ENCODE data around the gene LGR6.

Gene LGR6

DNA sequence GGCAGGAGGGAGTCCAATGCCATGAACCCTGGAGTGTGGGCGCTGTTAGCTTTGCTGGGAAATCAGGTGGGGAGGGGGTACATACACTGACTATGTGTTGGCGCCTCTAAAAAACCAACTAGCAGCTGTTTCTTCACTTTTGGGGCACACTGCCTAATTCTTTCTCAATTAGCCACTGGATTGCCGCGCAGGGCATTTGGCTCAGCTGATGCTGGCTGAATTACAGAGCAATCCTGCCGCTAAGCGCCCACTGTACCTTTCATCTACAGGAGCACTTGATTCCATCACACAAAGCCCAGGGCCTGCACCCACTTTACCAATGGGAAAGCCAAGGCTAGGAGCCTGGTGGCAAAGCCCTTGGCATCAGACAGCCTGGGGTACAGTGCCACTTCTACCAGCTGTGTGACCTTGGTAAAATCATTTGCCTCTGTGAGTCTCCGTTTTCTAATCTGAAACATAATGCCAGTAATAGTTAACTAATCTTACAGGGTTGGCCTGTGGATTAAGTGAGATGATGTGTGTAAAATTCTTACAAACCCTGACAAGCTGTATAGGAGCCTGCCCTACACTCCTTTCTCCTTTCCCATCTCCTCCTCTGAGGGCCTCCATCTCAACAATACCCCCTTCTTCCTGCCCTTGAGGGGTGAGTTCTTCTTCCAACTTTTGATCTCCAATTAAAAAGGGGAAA, 89.1 kb downstream of the LGR6 start:
- Histone ChIP-seq H3K27me3 (ENCODE audit: control insufficient read depth, insufficient read depth, low read length) (no peaks in the 10 kb centered on the region), H3K36me3 (ENCODE audit: control insufficient read depth, insufficient read depth, low read length) (no peaks in the 10 kb centered on the region), H3K4me1 (ENCODE audit: control insufficient read depth, insufficient read depth, low read length) (peaks cover 12% of the 10 kb centered on the region), H3K4me3 (ENCODE audit: low read depth, low read length) (no peak overlapping the region), H3K9me3 (ENCODE audit: control insufficient read depth, insufficient read depth, low read length) (no peaks in the 10 kb centered on the region), H3K27ac (ENCODE audit: low read depth, low read length) (no peak overlapping the region), H3K9ac (ENCODE audit: low read depth, low read length) (no peak overlapping the region)

DNA sequence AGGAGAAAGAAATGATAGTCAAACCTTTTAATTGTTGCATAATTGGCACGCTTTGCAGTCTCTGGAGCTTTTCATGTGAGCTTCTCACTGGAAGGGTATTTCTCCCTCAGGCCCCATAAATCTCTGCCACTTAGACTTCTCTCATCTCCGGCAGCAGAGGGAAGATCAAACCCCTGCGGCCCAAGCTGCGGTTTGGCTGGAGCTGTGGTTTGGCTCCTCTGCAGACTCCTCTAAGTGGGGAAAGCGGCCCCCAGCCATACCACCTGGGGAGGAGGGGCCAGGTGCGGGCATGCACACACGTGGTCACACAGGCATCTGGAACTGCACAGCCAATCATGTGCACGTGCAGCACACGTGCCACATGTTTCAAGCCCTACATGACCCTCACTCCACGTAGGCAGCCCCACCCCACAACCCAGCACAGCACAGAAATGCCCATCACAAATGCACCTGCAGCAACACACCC, 89.8 kb downstream of the LGR6 start:
- Histone ChIP-seq H3K27ac (ENCODE audit: low read depth, low read length) (no peak overlapping the region), H3K9me3 (ENCODE audit: control insufficient read depth, insufficient read depth, low read length) (no peaks in the 10 kb centered on the region), H3K27me3 (ENCODE audit: control insufficient read depth, insufficient read depth, low read length) (no peaks in the 10 kb centered on the region), H3K4me1 (ENCODE audit: control insufficient read depth, insufficient read depth, low read length) (peaks cover 12% of the 10 kb centered on the region), H3K9ac (ENCODE audit: low read depth, low read length) (no peak overlapping the region), H3K4me3 (ENCODE audit: low read depth, low read length) (no peak overlapping the region), H3K36me3 (ENCODE audit: control insufficient read depth, insufficient read depth, low read length) (no peaks in the 10 kb centered on the region)

DNA sequence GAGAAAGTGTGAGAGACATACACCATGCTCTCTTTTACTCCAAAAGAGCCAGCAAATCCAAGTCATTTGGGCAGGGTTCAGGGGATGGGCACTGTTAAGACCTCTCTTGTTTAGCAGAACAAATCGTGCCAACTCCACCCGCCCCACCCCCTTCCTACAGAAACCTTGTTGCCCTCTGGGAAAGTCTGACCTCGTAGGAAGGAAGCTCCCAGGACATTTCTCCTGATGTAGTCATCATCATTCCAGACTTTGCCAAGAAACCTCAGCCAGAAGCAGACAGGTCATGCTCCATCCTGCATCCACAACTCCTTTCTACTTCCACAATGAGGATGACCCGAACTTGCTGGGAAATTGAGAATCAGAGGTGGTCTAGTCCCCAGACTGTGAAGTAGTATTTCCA, 90.4 kb downstream of the LGR6 start:
- H3K27me3 ChIP-seq (ENCODE audit: control insufficient read depth, insufficient read depth, low read length): no peaks in the 10 kb centered on the region
- no peak overlapping the region for H3K9ac ChIP-seq (ENCODE audit: low read depth, low read length)

DNA sequence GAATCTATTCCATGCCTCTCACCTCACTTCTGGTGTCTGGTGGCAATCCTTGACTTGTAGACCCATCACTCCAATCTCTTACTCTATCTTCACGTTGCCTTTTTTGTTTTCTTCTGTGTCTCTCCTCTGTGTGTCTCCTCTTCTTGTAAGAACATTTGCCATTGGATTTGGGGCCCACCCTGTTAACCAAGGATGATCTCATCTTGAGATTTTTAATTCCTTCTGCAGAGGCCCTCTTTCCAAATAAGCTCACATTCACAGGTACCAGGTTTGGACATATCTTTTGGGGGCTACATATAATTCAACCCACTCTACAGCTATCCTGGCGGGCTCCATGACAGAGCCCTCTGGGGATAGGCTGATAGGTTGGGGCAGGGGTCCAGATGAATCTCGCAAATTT, 92.3 kb downstream of the LGR6 start:
- H3K9me3 ChIP-seq (ENCODE audit: control insufficient read depth, insufficient read depth, low read length): no peaks in the 10 kb centered on the region
- H3K9ac ChIP-seq (ENCODE audit: low read depth, low read length): no peak overlapping the region
- no peak overlapping the region for H3K4me3 ChIP-seq (ENCODE audit: low read depth, low read length)
- no peak overlapping the region for H3K27ac ChIP-seq (ENCODE audit: low read depth, low read length)
- H3K4me1 ChIP-seq (ENCODE audit: control insufficient read depth, insufficient read depth, low read length): peaks cover 5% of the 10 kb centered on the region
- H3K36me3 ChIP-seq (ENCODE audit: control insufficient read depth, insufficient read depth, low read length): no peaks in the 10 kb centered on the region
- H3K27me3 ChIP-seq (ENCODE audit: control insufficient read depth, insufficient read depth, low read length): no peaks in the 10 kb centered on the region

More for the DNA sequence above, 90.4 kb downstream of the LGR6 start:
- Histone ChIP-seq H3K27ac (ENCODE audit: low read depth, low read length) (no peak overlapping the region), H3K4me1 (ENCODE audit: control insufficient read depth, insufficient read depth, low read length) (peaks cover 12% of the 10 kb centered on the region), H3K36me3 (ENCODE audit: control insufficient read depth, insufficient read depth, low read length) (no peaks in the 10 kb centered on the region), H3K9me3 (ENCODE audit: control insufficient read depth, insufficient read depth, low read length) (no peaks in the 10 kb centered on the region), H3K4me3 (ENCODE audit: low read depth, low read length) (no peak overlapping the region)

DNA sequence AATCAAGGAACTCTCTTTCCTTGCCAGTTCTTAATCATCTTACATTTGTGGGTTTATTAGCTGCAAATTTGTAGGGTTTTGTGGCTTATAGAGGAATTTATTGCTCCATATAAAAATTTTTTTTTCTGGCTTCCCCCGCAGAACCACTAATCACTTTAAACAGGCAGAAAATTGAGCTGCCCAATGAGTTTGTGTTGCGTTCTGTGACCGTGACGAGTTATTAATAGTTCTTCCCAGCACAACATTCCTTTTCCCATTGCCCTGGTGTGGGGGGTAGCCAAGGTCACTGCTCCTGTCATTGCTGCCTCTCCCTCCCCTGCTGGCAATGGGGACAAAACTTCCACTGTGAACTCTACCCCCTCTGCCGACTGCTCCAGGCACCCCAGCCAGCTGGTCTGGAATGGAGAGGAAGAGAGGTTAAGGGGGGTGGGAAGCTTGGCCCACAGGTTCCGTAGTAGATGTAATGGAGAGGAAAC, 93.1 kb downstream of the LGR6 start:
- H3K4me1 ChIP-seq (ENCODE audit: control insufficient read depth, insufficient read depth, low read length): no peaks in the 10 kb centered on the region; the same call in 1 of the 2 replicates
- H3K27ac ChIP-seq (ENCODE audit: low read depth, low read length): no peak overlapping the region
- H3K9ac ChIP-seq (ENCODE audit: low read depth, low read length): no peak overlapping the region
- H3K36me3 ChIP-seq (ENCODE audit: control insufficient read depth, insufficient read depth, low read length): no peaks in the 10 kb centered on the region
- no peak overlapping the region for H3K4me3 ChIP-seq (ENCODE audit: low read depth, low read length)
- H3K9me3 ChIP-seq (ENCODE audit: control insufficient read depth, insufficient read depth, low read length): no peaks in the 10 kb centered on the region
- H3K27me3 ChIP-seq (ENCODE audit: control insufficient read depth, insufficient read depth, low read length): no peaks in the 10 kb centered on the region

DNA sequence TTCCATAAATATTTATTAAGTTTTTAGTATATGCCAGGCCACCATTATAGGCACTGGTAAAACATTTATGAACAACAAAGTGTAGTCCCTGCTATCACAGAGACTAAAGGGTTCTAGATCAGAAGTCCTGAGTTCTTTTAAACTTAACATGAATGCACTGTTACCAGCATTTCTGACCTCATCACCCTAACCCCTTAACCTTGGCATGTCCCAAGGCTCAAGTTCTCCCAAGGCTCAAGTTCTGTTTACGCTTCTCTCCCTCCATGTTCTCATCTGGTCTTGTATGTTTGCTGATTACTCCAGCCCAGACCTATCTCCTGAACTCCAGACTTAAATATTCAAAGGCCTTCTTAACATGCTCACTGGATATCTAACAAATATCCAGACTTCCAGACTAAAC, 93.6 kb downstream of the LGR6 start:
- no peak overlapping the region for H3K4me3 ChIP-seq (ENCODE audit: low read depth, low read length)
- H3K36me3 ChIP-seq (ENCODE audit: control insufficient read depth, insufficient read depth, low read length): no peaks in the 10 kb centered on the region
- no peaks in the 10 kb centered on the region for H3K4me1 ChIP-seq (ENCODE audit: control insufficient read depth, insufficient read depth, low read length)
- H3K27me3 ChIP-seq (ENCODE audit: control insufficient read depth, insufficient read depth, low read length): no peaks in the 10 kb centered on the region
- H3K9me3 ChIP-seq (ENCODE audit: control insufficient read depth, insufficient read depth, low read length): no peaks in the 10 kb centered on the region
- H3K27ac ChIP-seq (ENCODE audit: low read depth, low read length): no peak overlapping the region
- H3K9ac ChIP-seq (ENCODE audit: low read depth, low read length): no peak overlapping the region

DNA sequence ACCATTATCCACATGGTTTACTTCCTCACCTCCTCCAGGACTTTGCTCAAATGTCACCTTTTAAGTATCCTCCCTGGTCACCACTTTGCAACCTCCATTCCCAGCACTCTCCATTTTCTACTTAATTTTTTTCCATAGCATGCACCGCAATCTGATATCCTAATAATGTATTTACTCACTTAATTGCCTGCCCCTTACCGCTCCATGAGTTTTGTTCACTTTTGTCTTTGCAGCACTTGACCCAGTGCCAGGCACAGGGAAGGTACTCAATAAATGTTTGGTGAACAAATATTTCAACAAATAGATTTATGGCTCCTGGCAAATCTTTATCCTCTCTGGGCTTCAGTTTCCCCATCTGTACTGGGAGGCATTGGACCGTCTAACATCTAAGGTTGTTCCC, 94.6 kb downstream of the LGR6 start:
- Histone ChIP-seq H3K4me3 (ENCODE audit: low read depth, low read length) (no peak overlapping the region), H3K4me1 (ENCODE audit: control insufficient read depth, insufficient read depth, low read length) (no peaks in the 10 kb centered on the region), H3K27me3 (ENCODE audit: control insufficient read depth, insufficient read depth, low read length) (no peaks in the 10 kb centered on the region), H3K9ac (ENCODE audit: low read depth, low read length) (no peak overlapping the region), H3K36me3 (ENCODE audit: control insufficient read depth, insufficient read depth, low read length) (no peaks in the 10 kb centered on the region), H3K27ac (ENCODE audit: low read depth, low read length) (no peak overlapping the region), H3K9me3 (ENCODE audit: control insufficient read depth, insufficient read depth, low read length) (no peaks in the 10 kb centered on the region)

DNA sequence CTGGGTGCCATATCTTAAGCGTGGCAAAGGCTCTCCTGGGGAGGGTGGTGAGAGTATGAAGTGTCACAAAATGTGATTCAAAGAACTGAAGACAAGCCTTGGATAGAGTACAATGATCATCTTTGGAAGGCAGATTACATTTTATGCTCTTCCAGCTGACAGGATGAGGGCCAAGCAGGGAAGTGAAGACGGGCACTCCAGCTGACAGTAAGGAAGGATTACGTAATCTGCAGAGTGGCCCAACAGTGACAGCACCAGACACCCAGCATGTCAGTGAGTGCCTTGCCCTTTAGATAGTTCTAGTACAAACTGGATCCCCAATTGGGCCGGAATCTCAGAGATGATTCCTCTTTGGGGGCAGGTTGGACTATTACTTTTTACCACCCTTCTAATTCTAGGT, 95.4 kb downstream of the LGR6 start:
- Histone ChIP-seq H3K27ac (ENCODE audit: low read depth, low read length) (no peak overlapping the region), H3K4me3 (ENCODE audit: low read depth, low read length) (no peak overlapping the region), H3K9me3 (ENCODE audit: control insufficient read depth, insufficient read depth, low read length) (no peaks in the 10 kb centered on the region), H3K36me3 (ENCODE audit: control insufficient read depth, insufficient read depth, low read length) (no peaks in the 10 kb centered on the region), H3K27me3 (ENCODE audit: control insufficient read depth, insufficient read depth, low read length) (no peaks in the 10 kb centered on the region), H3K4me1 (ENCODE audit: control insufficient read depth, insufficient read depth, low read length) (no peaks in the 10 kb centered on the region), H3K9ac (ENCODE audit: low read depth, low read length) (no peak overlapping the region)

DNA sequence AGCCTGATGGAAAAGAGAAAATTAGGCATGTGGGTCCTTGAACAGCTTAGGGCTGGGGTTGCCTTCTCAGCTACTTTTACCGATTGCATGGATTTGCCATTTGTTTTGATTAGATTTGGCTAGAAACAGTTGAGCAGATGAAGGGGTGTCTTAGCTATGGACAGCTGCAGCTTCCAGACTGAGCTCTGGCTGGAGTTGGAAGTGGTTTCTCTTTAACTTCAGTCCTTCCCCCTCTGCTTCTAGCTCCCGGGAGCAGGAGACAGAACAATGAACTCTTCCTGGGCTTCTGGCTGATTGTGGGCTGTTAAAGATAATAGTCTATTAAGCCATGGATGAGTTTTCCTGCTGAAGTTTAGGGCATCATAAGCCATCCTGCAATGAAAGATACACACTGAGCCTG, 97.4 kb downstream of the LGR6 start:
- Histone ChIP-seq H3K4me3 (ENCODE audit: low read depth, low read length) (no peak overlapping the region), H3K9ac (ENCODE audit: low read depth, low read length) (no peak overlapping the region), H3K4me1 (ENCODE audit: control insufficient read depth, insufficient read depth, low read length) (no peaks in the 10 kb centered on the region), H3K27me3 (ENCODE audit: control insufficient read depth, insufficient read depth, low read length) (no peaks in the 10 kb centered on the region), H3K36me3 (ENCODE audit: control insufficient read depth, insufficient read depth, low read length) (no peaks in the 10 kb centered on the region), H3K27ac (ENCODE audit: low read depth, low read length) (no peak overlapping the region), H3K9me3 (ENCODE audit: control insufficient read depth, insufficient read depth, low read length) (no peaks in the 10 kb centered on the region)

DNA sequence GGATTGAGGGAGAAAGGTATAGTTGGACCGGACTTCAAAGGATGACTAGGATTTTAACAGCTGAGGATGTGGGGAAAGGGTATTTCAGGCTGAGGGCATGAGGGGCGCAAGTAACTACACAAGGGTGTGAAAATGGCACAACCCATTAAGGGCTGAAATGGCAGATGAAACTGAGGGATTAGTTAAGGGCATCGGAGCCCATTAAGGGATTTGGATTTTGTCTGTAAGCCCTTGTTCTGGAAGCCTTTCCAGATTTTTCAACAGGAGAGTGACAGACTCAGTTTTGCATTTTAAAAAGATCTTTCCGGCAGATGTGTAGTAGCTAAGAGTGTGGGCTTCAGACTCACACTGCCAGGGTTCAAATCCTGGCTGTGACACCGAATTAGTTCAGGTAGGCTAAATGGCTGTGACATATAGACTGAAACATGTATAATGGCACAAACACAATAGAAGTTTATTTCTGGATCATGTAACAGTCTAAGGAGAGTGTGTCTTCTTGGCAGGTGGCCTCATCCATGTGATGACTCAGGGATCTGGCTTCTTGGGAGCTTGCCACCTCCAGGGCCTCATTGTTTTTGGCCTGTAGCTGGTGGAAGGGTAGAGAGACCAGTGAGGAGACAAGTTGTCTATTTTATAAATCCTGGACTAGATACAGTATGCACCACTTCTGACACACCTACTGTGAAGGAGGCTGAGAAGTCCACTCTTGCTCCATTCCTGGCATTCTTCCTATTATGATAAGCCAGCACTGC, 98.5 kb downstream of the LGR6 start:
- Histone ChIP-seq H3K27ac (ENCODE audit: low read depth, low read length) (no peak overlapping the region), H3K4me3 (ENCODE audit: low read depth, low read length) (no peak overlapping the region), H3K36me3 (ENCODE audit: control insufficient read depth, insufficient read depth, low read length) (no peaks in the 10 kb centered on the region), H3K27me3 (ENCODE audit: control insufficient read depth, insufficient read depth, low read length) (no peaks in the 10 kb centered on the region), H3K9ac (ENCODE audit: low read depth, low read length) (no peak overlapping the region), H3K9me3 (ENCODE audit: control insufficient read depth, insufficient read depth, low read length) (no peaks in the 10 kb centered on the region), H3K4me1 (ENCODE audit: control insufficient read depth, insufficient read depth, low read length) (no peaks in the 10 kb centered on the region)

DNA sequence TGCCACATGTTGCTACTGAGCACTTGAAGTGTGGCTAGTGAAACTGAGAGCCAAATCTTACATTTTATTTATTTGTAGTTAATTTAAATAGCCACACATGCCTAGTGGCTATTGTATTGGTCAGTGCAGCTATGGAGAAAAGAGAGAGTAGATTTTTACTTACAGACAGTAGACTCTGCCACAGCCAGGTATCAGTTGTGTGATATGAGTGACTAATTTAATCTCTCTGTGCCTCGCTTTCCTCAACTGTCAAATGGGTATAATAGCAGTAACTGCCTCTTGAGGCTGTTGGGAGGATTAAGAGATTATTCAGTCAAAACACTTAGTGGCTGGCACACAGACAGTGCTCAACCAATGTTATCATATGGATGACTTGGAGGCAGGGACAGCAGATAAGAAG, 99.2 kb downstream of the LGR6 start:
- Histone ChIP-seq H3K27me3 (ENCODE audit: control insufficient read depth, insufficient read depth, low read length) (no peaks in the 10 kb centered on the region), H3K27ac (ENCODE audit: low read depth, low read length) (no peak overlapping the region)

More for the DNA sequence above, 99.2 kb downstream of the LGR6 start:
- Histone ChIP-seq H3K9ac (ENCODE audit: low read depth, low read length) (no peak overlapping the region), H3K4me3 (ENCODE audit: low read depth, low read length) (no peak overlapping the region), H3K4me1 (ENCODE audit: control insufficient read depth, insufficient read depth, low read length) (no peaks in the 10 kb centered on the region), H3K36me3 (ENCODE audit: control insufficient read depth, insufficient read depth, low read length) (no peaks in the 10 kb centered on the region), H3K9me3 (ENCODE audit: control insufficient read depth, insufficient read depth, low read length) (no peaks in the 10 kb centered on the region)
